Measurements from ENCODE around the gene NTM.

NTM gene

GRCh38 chr11:132278801-132279574 lies 908.6 kb downstream of the NTM start:
- Mint-ChIP-seq H3K27ac (no peak overlapping the region), H3K9me3 (no peaks in the 10 kb centered on the region), H3K4me3 (no peak overlapping the region), H3K36me3 (no peaks in the 10 kb centered on the region), H3K27me3 (no peaks in the 10 kb centered on the region), H3K4me1 (no peaks in the 10 kb centered on the region)
- DNase-seq (no peak), ATAC-seq (replicated peaks) (no peak)

- no peaks in the 10 kb centered on the region for H3K36me3 Mint-ChIP-seq
- no peaks in the 10 kb centered on the region for H3K9me3 Mint-ChIP-seq
- no peak overlapping the region for H3K4me3 Mint-ChIP-seq
- peaks cover 0 to 6% of the 10 kb centered on the region in 2 donors for H3K27me3 Mint-ChIP-seq
- DNase-seq = no peak
- H3K27ac Mint-ChIP-seq = no peak overlapping the region
- ATAC-seq (replicated peaks) = no peak
- H3K4me1 Mint-ChIP-seq = no peaks in the 10 kb centered on the region
Observed at GRCh38 chr11:132284048-132284447, 913.6 kb downstream of the NTM start.

- Mint-ChIP-seq H3K27ac (no peak overlapping the region), H3K9me3 (peaks cover 0 to 2% of the 10 kb centered on the region in 2 donors), H3K27me3 (peaks cover 0 to 6% of the 10 kb centered on the region in 2 donors), H3K4me1 (no peaks in the 10 kb centered on the region), H3K36me3 (no peaks in the 10 kb centered on the region), H3K4me3 (no peak overlapping the region)
- ATAC-seq (replicated peaks) (no peak), DNase-seq (no peak)
Observed at GRCh38 chr11:132284611-132285010, 914.2 kb downstream of the NTM start.

- Mint-ChIP-seq H3K27ac (no peak overlapping the region), H3K9me3 (peaks cover 0 to 2% of the 10 kb centered on the region in 2 donors), H3K36me3 (no peaks in the 10 kb centered on the region), H3K4me3 (no peak overlapping the region), H3K4me1 (no peaks in the 10 kb centered on the region), H3K27me3 (peaks cover 0 to 6% of the 10 kb centered on the region in 2 donors)
- ATAC-seq (replicated peaks) (no peak), DNase-seq (no peak)
Observed at GRCh38 chr11:132285631-132286030, 915.2 kb downstream of the NTM start.

- DNase-seq (no peak), ATAC-seq (replicated peaks) (no peak)
- Mint-ChIP-seq H3K4me1 (no peaks in the 10 kb centered on the region), H3K27me3 (peaks cover 0 to 6% of the 10 kb centered on the region in 2 donors), H3K36me3 (no peaks in the 10 kb centered on the region), H3K27ac (no peak overlapping the region), H3K9me3 (peaks cover 0 to 2% of the 10 kb centered on the region in 2 donors), H3K4me3 (no peak overlapping the region)
Observed at GRCh38 chr11:132286106-132286505, 915.7 kb downstream of the NTM start.

- Mint-ChIP-seq H3K4me1 (no peaks in the 10 kb centered on the region), H3K9me3 (peaks cover 2 to 3% of the 10 kb centered on the region in 2 donors), H3K4me3 (no peak overlapping the region), H3K27ac (no peak overlapping the region), H3K36me3 (no peaks in the 10 kb centered on the region), H3K27me3 (peaks cover 0 to 6% of the 10 kb centered on the region in 2 donors)
- no peak for ATAC-seq (replicated peaks)
- DNase-seq = no peak
Observed at GRCh38 chr11:132288036-132288435, 917.6 kb downstream of the NTM start.

GRCh38 chr11:132289590-132290256 lies 919.3 kb downstream of the NTM start:
- Mint-ChIP-seq H3K27ac (no peak overlapping the region), H3K9me3 (peaks cover 2 to 3% of the 10 kb centered on the region in 2 donors), H3K4me1 (no peaks in the 10 kb centered on the region), H3K4me3 (no peak overlapping the region), H3K27me3 (peaks cover 0 to 6% of the 10 kb centered on the region in 2 donors), H3K36me3 (no peaks in the 10 kb centered on the region)
- no peak for ATAC-seq (replicated peaks)
- DNase-seq = no peak

GRCh38 chr11:132293586-132293985 lies 923.2 kb downstream of the NTM start:
- no peak overlapping the region for H3K27ac Mint-ChIP-seq
- no peaks in the 10 kb centered on the region for H3K4me1 Mint-ChIP-seq
- H3K9me3 Mint-ChIP-seq = peaks cover 2 to 3% of the 10 kb centered on the region in 2 donors
- H3K36me3 Mint-ChIP-seq = no peaks in the 10 kb centered on the region
- ATAC-seq (replicated peaks) = no peak
- no peaks in the 10 kb centered on the region for H3K27me3 Mint-ChIP-seq
- H3K4me3 Mint-ChIP-seq = no peak overlapping the region
- no peak for DNase-seq

GRCh38 chr11:132296946-132297610 lies 926.7 kb downstream of the NTM start:
- peaks cover 3% of the 10 kb centered on the region in 2 donors for H3K9me3 Mint-ChIP-seq
- H3K27me3 Mint-ChIP-seq = no peaks in the 10 kb centered on the region
- DNase-seq (no peak), ATAC-seq (replicated peaks) (no peak)
- H3K4me1 Mint-ChIP-seq = no peaks in the 10 kb centered on the region
- H3K27ac Mint-ChIP-seq = no peak overlapping the region
- H3K36me3 Mint-ChIP-seq = peaks cover 0 to 1% of the 10 kb centered on the region in 2 donors
- no peak overlapping the region for H3K4me3 Mint-ChIP-seq

- Mint-ChIP-seq H3K36me3 (peaks cover 0 to 1% of the 10 kb centered on the region in 2 donors), H3K9me3 (peaks cover 0 to 3% of the 10 kb centered on the region in 2 donors), H3K4me3 (no peak overlapping the region), H3K4me1 (no peaks in the 10 kb centered on the region), H3K27me3 (no peaks in the 10 kb centered on the region), H3K27ac (no peak overlapping the region)
- ATAC-seq (replicated peaks) = no peak
- no peak for DNase-seq
Observed at GRCh38 chr11:132298357-132298756, 927.9 kb downstream of the NTM start.

- no peaks in the 10 kb centered on the region for H3K4me1 Mint-ChIP-seq
- H3K9me3 Mint-ChIP-seq = peaks cover 0 to 8% of the 10 kb centered on the region in 2 donors
- no peak for DNase-seq
- H3K27ac Mint-ChIP-seq = no peak overlapping the region
- no peaks in the 10 kb centered on the region for H3K27me3 Mint-ChIP-seq
- no peak overlapping the region for H3K4me3 Mint-ChIP-seq
- peaks cover 0 to 1% of the 10 kb centered on the region in 2 donors for H3K36me3 Mint-ChIP-seq
- ATAC-seq (replicated peaks) = no peak
Observed at GRCh38 chr11:132300283-132300682, 929.9 kb downstream of the NTM start.

GRCh38 chr11:132301465-132301864 lies 931.0 kb downstream of the NTM start:
- no peak for DNase-seq
- no peak for ATAC-seq (replicated peaks)
- peaks cover 0 to 1% of the 10 kb centered on the region in 2 donors for H3K36me3 Mint-ChIP-seq
- H3K4me1 Mint-ChIP-seq = no peaks in the 10 kb centered on the region
- H3K27ac Mint-ChIP-seq = no peak overlapping the region
- H3K27me3 Mint-ChIP-seq = no peaks in the 10 kb centered on the region
- H3K9me3 Mint-ChIP-seq = peaks cover 0 to 8% of the 10 kb centered on the region in 2 donors
- no peak overlapping the region for H3K4me3 Mint-ChIP-seq

GRCh38 chr11:132301900-132302299 lies 931.5 kb downstream of the NTM start:
- Mint-ChIP-seq H3K36me3 (peaks cover 0 to 1% of the 10 kb centered on the region in 2 donors), H3K4me3 (no peak overlapping the region), H3K27ac (no peak overlapping the region), H3K27me3 (no peaks in the 10 kb centered on the region), H3K4me1 (no peaks in the 10 kb centered on the region), H3K9me3 (peaks cover 0 to 8% of the 10 kb centered on the region in 2 donors)
- ATAC-seq (replicated peaks) (no peak), DNase-seq (no peak)

GRCh38 chr11:132307309-132308020 lies 937.0 kb downstream of the NTM start:
- Mint-ChIP-seq H3K36me3 (no peaks in the 10 kb centered on the region), H3K4me3 (no peak overlapping the region), H3K27ac (no peak overlapping the region), H3K4me1 (no peaks in the 10 kb centered on the region), H3K9me3 (peaks cover 0 to 6% of the 10 kb centered on the region in 2 donors), H3K27me3 (no peaks in the 10 kb centered on the region)
- ATAC-seq (replicated peaks) (no peak), DNase-seq (no peak)
